Measurements from ENCODE around the gene N4BP2L2. TPM values are rescaled to one million over a fixed set of nuclear protein-coding genes. Genes with fewer than 3 reads are reported as not detected.
"Not testable (repeated sequence)": the region's sequence is repeated elsewhere in the genome, so short reads cannot be mapped to it uniquely, and the experiment has no call there.

N4BP2L2 gene
- total RNA-seq, 1 donor: 183 TPM

- peak; percentile 59 for TF ChIP-seq CTCF (IDR thresholded peaks at IDR 0.05; ENCODE audit: extremely low read depth, low read depth, low read length)
- H3K4me1 ChIP-seq (ENCODE audit: insufficient read depth, low read length): peaks cover 9% of the 10 kb centered on the region
- no peak for DNase-seq (ENCODE audit: insufficient read length, low spot score, missing footprints)
Measured at GRCh38 chr13:32581177-32581786, 42.7 kb upstream of the N4BP2L2 start.

GRCh38 chr13:32577032-32577431 is 38.4 kb upstream of the N4BP2L2 start:
- no peaks in the 10 kb centered on the region for H3K79me2 ChIP-seq (ENCODE audit: insufficient read depth, low read length)
- no peaks in the 10 kb centered on the region for H4K20me1 ChIP-seq (ENCODE audit: insufficient read depth, low read length)
- H3K27ac ChIP-seq (ENCODE audit: low read depth, low read length): no peak overlapping the region
- no peaks in the 10 kb centered on the region for H3K9me3 ChIP-seq (ENCODE audit: low read depth, low read length)
- no peaks in the 10 kb centered on the region for H3K4me1 ChIP-seq (ENCODE audit: insufficient read depth, low read length)
- H3K4me2 ChIP-seq (ENCODE audit: insufficient read depth, low read length): no peak overlapping the region
- H2AFZ ChIP-seq (ENCODE audit: low read length): no peak overlapping the region
- H3K4me3 ChIP-seq (ENCODE audit: insufficient read depth, low read length): no peak overlapping the region
- no peaks in the 10 kb centered on the region for H3K36me3 ChIP-seq (ENCODE audit: insufficient read depth, low read length)
- no peaks in the 10 kb centered on the region for H3K27me3 ChIP-seq (ENCODE audit: insufficient read depth, low read length)
- no peak for DNase-seq (ENCODE audit: insufficient read length, low spot score, missing footprints)
- TF ChIP-seq CTCF (IDR thresholded peaks at IDR 0.05; ENCODE audit: extremely low read depth, low read depth, low read length): no peak

More at GRCh38 chr13:32581177-32581786, 42.7 kb upstream of the N4BP2L2 start:
- Histone ChIP-seq H3K36me3 (ENCODE audit: insufficient read depth, low read length) (no peaks in the 10 kb centered on the region), H3K4me3 (ENCODE audit: insufficient read depth, low read length) (no peak overlapping the region), H3K79me2 (ENCODE audit: insufficient read depth, low read length) (no peaks in the 10 kb centered on the region), H2AFZ (ENCODE audit: low read length) (peak overlapping the region; percentile 67), H3K27me3 (ENCODE audit: insufficient read depth, low read length) (no peaks in the 10 kb centered on the region), H3K27ac (ENCODE audit: low read depth, low read length) (no peak overlapping the region), H3K9me3 (ENCODE audit: low read depth, low read length) (no peaks in the 10 kb centered on the region), H4K20me1 (ENCODE audit: insufficient read depth, low read length) (no peaks in the 10 kb centered on the region), H3K4me2 (ENCODE audit: insufficient read depth, low read length) (no peak overlapping the region)

GRCh38 chr13:32575687-32576086 is 37.1 kb upstream of the N4BP2L2 start:
- not testable (repeated sequence) for H3K9me3 ChIP-seq (ENCODE audit: low read depth, low read length)

GRCh38 chr13:32560842-32561241 is 22.2 kb upstream of the N4BP2L2 start:
- H3K4me2 ChIP-seq (ENCODE audit: insufficient read depth, low read length); H3K36me3 ChIP-seq (ENCODE audit: insufficient read depth, low read length); H2AFZ ChIP-seq (ENCODE audit: low read length); H3K4me3 ChIP-seq (ENCODE audit: insufficient read depth, low read length); DNase-seq (ENCODE audit: insufficient read length, low spot score, missing footprints); H3K79me2 ChIP-seq (ENCODE audit: insufficient read depth, low read length); H4K20me1 ChIP-seq (ENCODE audit: insufficient read depth, low read length); H3K27me3 ChIP-seq (ENCODE audit: insufficient read depth, low read length); H3K27ac ChIP-seq (ENCODE audit: low read depth, low read length); H3K4me1 ChIP-seq (ENCODE audit: insufficient read depth, low read length); H3K9me3 ChIP-seq (ENCODE audit: low read depth, low read length): not testable (repeated sequence)

More at GRCh38 chr13:32575687-32576086, 37.1 kb upstream of the N4BP2L2 start:
- not testable (repeated sequence) for H3K4me3 ChIP-seq (ENCODE audit: insufficient read depth, low read length); H3K27ac ChIP-seq (ENCODE audit: low read depth, low read length); DNase-seq (ENCODE audit: insufficient read length, low spot score, missing footprints); H3K4me2 ChIP-seq (ENCODE audit: insufficient read depth, low read length); H4K20me1 ChIP-seq (ENCODE audit: insufficient read depth, low read length); H2AFZ ChIP-seq (ENCODE audit: low read length); H3K4me1 ChIP-seq (ENCODE audit: insufficient read depth, low read length); H3K79me2 ChIP-seq (ENCODE audit: insufficient read depth, low read length); H3K27me3 ChIP-seq (ENCODE audit: insufficient read depth, low read length); H3K36me3 ChIP-seq (ENCODE audit: insufficient read depth, low read length)

- Histone ChIP-seq H3K4me3 (ENCODE audit: insufficient read depth, low read length) (no peak overlapping the region), H3K9me3 (ENCODE audit: low read depth, low read length) (no peaks in the 10 kb centered on the region), H3K4me1 (ENCODE audit: insufficient read depth, low read length) (no peaks in the 10 kb centered on the region), H3K36me3 (ENCODE audit: insufficient read depth, low read length) (no peaks in the 10 kb centered on the region), H2AFZ (ENCODE audit: low read length) (no peak overlapping the region), H3K27me3 (ENCODE audit: insufficient read depth, low read length) (no peaks in the 10 kb centered on the region), H4K20me1 (ENCODE audit: insufficient read depth, low read length) (no peaks in the 10 kb centered on the region), H3K4me2 (ENCODE audit: insufficient read depth, low read length) (no peak overlapping the region), H3K79me2 (ENCODE audit: insufficient read depth, low read length) (no peaks in the 10 kb centered on the region), H3K27ac (ENCODE audit: low read depth, low read length) (no peak overlapping the region)
- TF ChIP-seq CTCF (IDR thresholded peaks at IDR 0.05; ENCODE audit: extremely low read depth, low read depth, low read length): no peak
- no peak for DNase-seq (ENCODE audit: insufficient read length, low spot score, missing footprints)
Measured at GRCh38 chr13:32555613-32556012, 17.0 kb upstream of the N4BP2L2 start.
